ENCODE data around the gene AMBRA1.

Gene AMBRA1

GRCh38 chr11:46457659-46458424, 136.0 kb downstream of the AMBRA1 start:
- no peak for TF ChIP-seq CTCF (IDR thresholded peaks at IDR 0.05; ENCODE audit: low read depth, low read length)
- peak; percentile 32 to 51 for DNase-seq (ENCODE audit: low read depth in 2 of 2)
- H3K4me3 ChIP-seq (replicated peaks in 1 of 2; ENCODE audit: low read depth in 2 of 2, low read length in 2 of 2), result no peak overlapping the region

- TF ChIP-seq CTCF (IDR thresholded peaks at IDR 0.05; ENCODE audit: low read depth, low read length), result no peak
- no peak overlapping the region for H3K4me3 ChIP-seq (replicated peaks in 1 of 2; ENCODE audit: low read depth in 2 of 2, low read length in 2 of 2)
- no peak for DNase-seq (ENCODE audit: low read depth in 2 of 2)
Observed at GRCh38 chr11:46457021-46457420, 136.8 kb downstream of the AMBRA1 start.

DNA sequence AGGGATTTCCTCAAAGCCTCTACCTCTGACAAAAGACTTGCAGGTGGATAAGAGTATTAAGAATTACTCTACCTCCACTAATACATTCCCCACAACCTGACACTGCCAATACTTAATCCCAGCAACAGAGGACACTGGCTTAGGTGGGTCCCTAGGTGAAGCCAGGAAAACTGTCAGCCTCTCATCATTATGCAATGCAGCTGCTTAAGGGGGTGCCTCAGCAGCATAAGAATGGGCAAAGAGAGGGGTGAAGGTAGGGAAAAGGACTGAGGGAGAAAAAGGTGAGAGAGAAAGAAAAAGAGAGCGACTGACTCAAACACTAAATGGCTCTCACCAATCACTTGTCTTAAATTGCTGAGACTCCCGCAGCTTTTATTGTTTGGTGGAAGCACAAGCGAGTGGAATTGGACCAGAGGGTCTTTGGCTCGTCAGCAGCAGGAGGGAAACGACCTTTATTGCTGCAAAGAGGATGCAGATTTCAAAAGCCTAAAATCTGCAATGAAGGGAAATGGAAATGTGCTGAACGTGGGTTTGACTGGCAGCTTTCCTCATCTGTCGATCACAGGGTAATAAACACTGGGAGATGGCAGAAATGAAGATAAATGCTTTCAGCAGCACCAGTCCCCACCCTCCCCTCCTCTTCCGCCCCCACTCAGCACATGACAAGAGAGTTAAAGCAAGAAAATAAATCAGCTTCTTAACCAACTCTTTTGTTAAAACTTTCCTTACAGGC, 137.4 kb downstream of the AMBRA1 start:
- no peak for DNase-seq (ENCODE audit: low read depth in 2 of 2)
- H3K4me3 ChIP-seq (replicated peaks in 1 of 2; ENCODE audit: low read depth in 2 of 2, low read length in 2 of 2), result no peak overlapping the region

GRCh38 chr11:46455834-46456233, 138.0 kb downstream of the AMBRA1 start:
- no peak overlapping the region for H3K4me3 ChIP-seq (replicated peaks in 1 of 2; ENCODE audit: low read depth in 2 of 2, low read length in 2 of 2)
- TF ChIP-seq CTCF (IDR thresholded peaks at IDR 0.05; ENCODE audit: low read depth, low read length), result no peak
- DNase-seq (ENCODE audit: low read depth in 2 of 2), result no peak

More for the DNA sequence above, 137.4 kb downstream of the AMBRA1 start:
- TF ChIP-seq CTCF (IDR thresholded peaks at IDR 0.05; ENCODE audit: low read depth, low read length), result no peak

DNA sequence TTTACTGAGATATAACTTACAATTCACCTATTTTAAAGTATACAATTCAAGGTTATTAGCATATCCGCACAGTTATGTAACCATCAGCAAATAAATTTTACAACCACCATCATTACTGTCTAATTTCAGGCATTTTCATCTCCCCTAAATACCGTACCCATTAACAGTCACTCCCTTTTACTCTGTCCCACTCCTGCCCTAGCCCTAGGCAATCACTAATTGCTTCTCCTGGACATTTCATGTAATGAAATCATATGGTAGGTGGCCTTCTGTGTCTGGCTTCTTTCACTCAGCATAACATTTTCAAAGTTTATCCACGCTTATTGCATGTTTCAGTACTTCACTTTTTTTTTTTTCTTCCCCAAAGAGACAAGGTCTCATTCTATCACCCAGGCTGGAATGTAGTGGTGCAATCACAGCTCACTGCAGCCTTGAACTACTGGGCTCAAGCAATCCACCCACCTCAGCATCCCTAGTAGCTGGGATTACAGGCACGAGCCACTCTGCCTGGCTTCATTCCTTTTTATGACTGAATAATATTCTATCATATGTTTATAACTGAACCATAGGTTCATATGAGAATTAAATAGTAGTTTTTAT, 140.8 kb downstream of the AMBRA1 start:
- no peak for TF ChIP-seq CTCF (IDR thresholded peaks at IDR 0.05; ENCODE audit: low read depth, low read length)
- no peak overlapping the region for H3K4me3 ChIP-seq (replicated peaks in 1 of 2; ENCODE audit: low read depth in 2 of 2, low read length in 2 of 2)
- no peak for DNase-seq (ENCODE audit: low read depth in 2 of 2)

DNA sequence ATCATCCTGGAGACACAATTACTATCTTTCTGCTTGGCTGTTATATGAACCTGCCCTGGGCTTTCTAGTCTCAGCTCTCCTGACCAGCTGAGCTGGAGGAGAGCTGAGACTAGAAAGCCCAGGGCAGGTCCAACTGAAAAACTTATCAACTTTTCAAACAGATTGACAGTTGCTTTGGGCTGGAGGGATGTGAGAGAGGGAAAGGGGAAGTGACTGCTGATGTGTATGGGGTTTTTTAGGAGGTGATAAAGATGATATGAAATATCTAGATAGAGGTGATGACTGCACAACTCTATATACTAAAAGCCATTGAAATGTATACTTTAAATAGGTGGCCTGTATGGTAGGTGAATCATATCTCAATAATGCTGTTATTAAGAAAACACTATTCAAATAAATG, 142.1 kb downstream of the AMBRA1 start:
- no peak for DNase-seq (ENCODE audit: low read depth in 2 of 2)
- no peak for TF ChIP-seq CTCF (IDR thresholded peaks at IDR 0.05; ENCODE audit: low read depth, low read length)
- no peak overlapping the region for H3K4me3 ChIP-seq (replicated peaks in 1 of 2; ENCODE audit: low read depth in 2 of 2, low read length in 2 of 2)
